ENCODE measurements around the gene IGF1R. TPM values are rescaled to one million over a fixed set of nuclear protein-coding genes. Genes with fewer than 3 reads are reported as not detected.

Gene IGF1R
- polyA plus RNA-seq, 1 experiment, result 21.6 TPM

DNA sequence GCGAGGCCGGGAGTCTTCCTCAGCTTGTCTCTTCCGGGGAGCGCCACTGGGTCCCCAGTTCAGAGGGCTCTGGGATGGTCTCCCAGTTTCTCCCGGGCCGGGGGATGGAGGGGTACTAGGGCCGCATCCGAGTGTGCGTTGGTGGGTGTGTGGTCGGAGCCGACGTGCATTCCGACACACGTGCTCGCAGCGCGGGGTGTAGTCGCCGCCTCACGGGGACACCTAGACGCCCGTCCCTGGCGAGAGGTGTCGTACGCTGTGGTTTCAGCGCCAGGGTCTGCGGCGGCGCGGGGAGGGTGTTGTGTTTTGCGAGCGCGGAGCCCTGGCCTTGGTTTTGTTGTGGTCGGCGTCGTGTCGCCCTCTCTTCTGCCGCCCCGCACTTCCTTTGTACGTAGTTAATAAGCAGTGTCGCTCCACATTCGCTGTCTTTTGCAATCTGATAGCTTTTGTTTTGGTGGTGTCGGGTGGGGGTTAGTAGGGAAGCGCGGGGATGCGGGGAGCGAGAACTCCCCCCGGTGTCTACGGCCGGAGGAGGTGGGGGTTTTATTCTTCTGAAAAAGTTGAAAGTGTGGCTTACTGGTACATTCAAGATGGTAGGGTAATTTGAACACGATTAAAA is 2.2 kb downstream of the IGF1R start:
- no peak for DNase-seq (ENCODE audit: low read depth, low spot score)
- Histone ChIP-seq H3K27ac (ENCODE audit: low read depth, low read length) (peak overlapping the region; percentile 76), H3K9me3 (ENCODE audit: control insufficient read depth, insufficient read depth, low read length) (no peaks in the 10 kb centered on the region; the same call in 1 of the 2 replicates)

DNA sequence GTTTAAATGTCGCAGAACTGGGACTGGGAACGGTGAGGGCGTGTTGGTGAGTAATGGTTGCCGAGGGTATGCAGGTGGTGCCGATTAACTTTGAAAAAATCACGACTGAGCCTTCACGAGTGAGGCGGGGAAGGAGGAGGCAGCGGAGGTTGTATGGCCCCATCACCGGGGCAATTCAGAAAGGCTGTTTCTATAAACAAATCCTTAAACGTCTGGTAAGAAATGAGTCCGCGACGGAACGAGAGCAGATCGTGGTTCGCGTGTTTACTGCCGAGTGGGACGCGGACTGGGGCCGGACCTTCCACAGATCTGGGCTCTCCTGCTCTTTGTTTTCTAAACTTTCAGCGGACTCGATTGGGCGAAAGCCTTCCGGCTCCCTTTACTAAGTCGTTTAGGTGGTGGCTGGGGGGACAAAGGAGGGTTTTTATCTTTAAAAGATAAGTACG is 2.7 kb downstream of the IGF1R start:
- ChIA-PET POLR2A (no interaction called here), CTCF (interaction anchor here (2.1 to 3.0 kb wide), 3 partner anchors 9 to 132 kb away, joined by 9 to 14 read pairs (median 9); no protein-coding TSS in a partner anchor)
- Histone ChIP-seq H3K9me3 (ENCODE audit: control insufficient read depth, insufficient read depth, low read length) (no peaks in the 10 kb centered on the region; the same call in 1 of the 2 replicates), H3K27me3 (ENCODE audit: control insufficient read depth, insufficient read depth, low read length) (peaks cover 2% of the 10 kb centered on the region), H3K4me3 (ENCODE audit: low read depth, low read length) (peak overlapping the region; percentile 88), H3K27ac (ENCODE audit: low read depth, low read length) (peak overlapping the region; percentile 76)
- DNase-seq (ENCODE audit: low read depth, low spot score), result no peak
- TF ChIP-seq, protein P1, sequence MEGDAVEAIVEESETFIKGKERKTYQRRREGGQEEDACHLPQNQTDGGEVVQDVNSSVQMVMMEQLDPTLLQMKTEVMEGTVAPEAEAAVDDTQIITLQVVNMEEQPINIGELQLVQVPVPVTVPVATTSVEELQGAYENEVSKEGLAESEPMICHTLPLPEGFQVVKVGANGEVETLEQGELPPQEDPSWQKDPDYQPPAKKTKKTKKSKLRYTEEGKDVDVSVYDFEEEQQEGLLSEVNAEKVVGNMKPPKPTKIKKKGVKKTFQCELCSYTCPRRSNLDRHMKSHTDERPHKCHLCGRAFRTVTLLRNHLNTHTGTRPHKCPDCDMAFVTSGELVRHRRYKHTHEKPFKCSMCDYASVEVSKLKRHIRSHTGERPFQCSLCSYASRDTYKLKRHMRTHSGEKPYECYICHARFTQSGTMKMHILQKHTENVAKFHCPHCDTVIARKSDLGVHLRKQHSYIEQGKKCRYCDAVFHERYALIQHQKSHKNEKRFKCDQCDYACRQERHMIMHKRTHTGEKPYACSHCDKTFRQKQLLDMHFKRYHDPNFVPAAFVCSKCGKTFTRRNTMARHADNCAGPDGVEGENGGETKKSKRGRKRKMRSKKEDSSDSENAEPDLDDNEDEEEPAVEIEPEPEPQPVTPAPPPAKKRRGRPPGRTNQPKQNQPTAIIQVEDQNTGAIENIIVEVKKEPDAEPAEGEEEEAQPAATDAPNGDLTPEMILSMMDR (IDR thresholded peaks at IDR 0.05; ENCODE audit: low read depth, low read length), result no peak

More for the DNA sequence above, 2.2 kb downstream of the IGF1R start:
- ChIA-PET CTCF (interaction anchor here (2.1 kb wide), 1 partner anchor 9 kb away, joined by 9 read pairs; no protein-coding TSS in a partner anchor), POLR2A (no interaction called here)
- H3K27me3 ChIP-seq (ENCODE audit: control insufficient read depth, insufficient read depth, low read length), result peaks cover 2% of the 10 kb centered on the region
- peak overlapping the region; percentile 88 for H3K4me3 ChIP-seq (ENCODE audit: low read depth, low read length)
- TF ChIP-seq, protein P1 (IDR thresholded peaks at IDR 0.05; ENCODE audit: low read depth, low read length), result no peak

DNA sequence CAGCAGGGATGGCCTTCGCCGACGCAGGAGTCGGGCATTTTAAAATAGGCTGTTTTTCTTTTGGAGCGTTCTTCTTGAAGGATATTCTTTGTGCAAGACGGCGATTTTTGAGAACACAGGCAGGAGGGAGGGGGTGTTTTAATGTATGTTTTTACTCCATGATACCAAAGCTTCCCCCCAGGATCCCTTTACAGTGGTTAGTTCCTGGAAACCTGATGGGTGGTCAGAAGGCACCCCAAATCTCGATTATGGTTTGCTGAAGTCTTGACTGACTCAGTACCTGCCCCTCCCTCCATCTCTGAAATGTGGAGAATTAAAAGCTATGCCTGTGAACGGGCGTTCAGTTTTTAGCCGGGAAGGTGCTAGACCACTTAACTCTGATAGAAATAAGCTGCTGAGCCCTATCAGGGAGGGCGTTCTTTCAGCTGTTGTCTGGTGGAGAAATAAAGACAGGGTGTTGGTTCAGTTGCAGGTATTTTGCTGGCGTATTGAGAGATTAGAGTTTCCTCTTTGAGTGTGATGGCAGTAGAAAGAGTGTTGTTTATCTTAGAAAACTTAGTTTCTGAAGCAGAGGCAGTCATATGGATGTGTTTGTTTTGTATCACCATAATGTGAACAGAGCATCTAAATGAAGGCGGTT is 3.4 kb downstream of the IGF1R start:
- no peak for DNase-seq (ENCODE audit: low read depth, low spot score)
- ChIA-PET CTCF (interaction anchor here (0.5 to 3.0 kb wide), 10 partner anchors 8 to 449 kb away, joined by 3 to 14 read pairs (median 6); no protein-coding TSS in a partner anchor), POLR2A (interaction anchor here (1.1 kb wide), 1 partner anchor 9 kb away, joined by 4 read pairs; no protein-coding TSS in a partner anchor)
- Histone ChIP-seq H3K9me3 (ENCODE audit: control insufficient read depth, insufficient read depth, low read length) (no peaks in the 10 kb centered on the region; the same call in 1 of the 2 replicates), H3K4me3 (ENCODE audit: low read depth, low read length) (peak overlapping the region; percentile 88), H3K27me3 (ENCODE audit: control insufficient read depth, insufficient read depth, low read length) (peaks cover 2% of the 10 kb centered on the region), H3K27ac (ENCODE audit: low read depth, low read length) (peak overlapping the region; percentile 76)
- TF ChIP-seq, protein P1 (IDR thresholded peaks at IDR 0.05; ENCODE audit: low read depth, low read length), result no peak

DNA sequence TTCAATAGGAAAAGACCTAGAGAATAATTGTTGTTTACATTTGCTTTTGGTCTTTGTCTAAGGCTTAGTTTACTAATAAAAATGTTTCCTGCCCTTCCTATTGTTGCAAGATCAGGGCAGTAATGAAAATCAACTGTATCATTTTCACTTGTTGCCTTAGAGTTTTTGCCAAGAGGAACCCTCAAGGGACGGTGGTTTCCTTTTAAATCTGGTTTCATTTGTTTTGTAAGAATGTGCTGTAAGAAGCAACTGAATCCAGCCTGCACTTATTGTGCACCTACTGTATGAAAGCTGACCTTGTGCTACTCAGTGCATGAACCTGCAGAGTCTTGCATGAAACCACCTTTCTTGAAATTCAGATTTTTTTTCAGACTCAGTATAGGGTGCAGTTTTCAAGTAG is 5.3 kb downstream of the IGF1R start:
- H3K27me3 ChIP-seq (ENCODE audit: control insufficient read depth, insufficient read depth, low read length), result no peaks in the 10 kb centered on the region
- H3K27ac ChIP-seq (ENCODE audit: low read depth, low read length), result no peak overlapping the region
- TF ChIP-seq, protein P1 (IDR thresholded peaks at IDR 0.05; ENCODE audit: low read depth, low read length), result no peak
- ChIA-PET POLR2A (no interaction called here), CTCF (interaction anchor here (1.3 to 3.0 kb wide), 2 partner anchors 134 to 423 kb away, joined by 4 to 14 read pairs; no protein-coding TSS in a partner anchor)
- no peak for DNase-seq (ENCODE audit: low read depth, low spot score)
- no peak overlapping the region for H3K4me3 ChIP-seq (ENCODE audit: low read depth, low read length)
- no peaks in the 10 kb centered on the region for H3K9me3 ChIP-seq (ENCODE audit: control insufficient read depth, insufficient read depth, low read length)

Data from AG04450 (cell line).